Muscle of leg (tissue), 11 donors: Measurements from ENCODE around the gene CPAMD8. TPM values are rescaled to one million over a fixed set of nuclear protein-coding genes. Genes with fewer than 3 reads are reported as not detected.

Experiments
- DNase-seq: peaks from one replicate; pipeline ENCODE4 v3.0.0; 2013
- H3K27ac ChIP-seq: one replicate; pipeline ENCODE4 v1.5.1; 2013; ENCODE audit warnings: mild to moderate bottlenecking, low read length, control low read depth
- H3K27me3 ChIP-seq: one replicate; pipeline ENCODE4 v1.6.1; 2013; ENCODE audit warnings: low read length; ENCODE audit not compliant: control insufficient read depth, insufficient read depth
- H3K36me3 ChIP-seq: one replicate; pipeline ENCODE4 v1.6.1; 2013; ENCODE audit warnings: low read length; ENCODE audit not compliant: control insufficient read depth, insufficient read depth
- H3K4me1 ChIP-seq: one replicate; pipeline ENCODE4 v1.6.1; 2013; ENCODE audit warnings: low read length; ENCODE audit not compliant: control insufficient read depth, insufficient read depth
- H3K4me3 ChIP-seq: one replicate; pipeline ENCODE4 v1.5.1; 2013; ENCODE audit warnings: low read length, control low read depth
- H3K9me3 ChIP-seq: replicated peaks from 2 replicates; pipeline ENCODE4 v1.6.1; 2013; ENCODE audit warnings: low read depth, low read length; ENCODE audit not compliant: control insufficient read depth
- WGBS: methylation state at CpG from one replicate; pipeline ENCODE4 v1.1.5; 2013; ENCODE audit warnings: missing lambda C conversion rate; ENCODE audit not compliant: insufficient coverage; 5-methylcytosine and 5-hydroxymethylcytosine counted together
- polyA plus RNA-seq, 8 donors: library from polyadenylated mRNA; unstranded; fragments of 120-200 nt; gene quantifications; one replicate each; pipeline versions ENCODE4 v1.2.1 to v1.2.3, GENCODE V29; 2013; ENCODE audit warnings: inconsistent platforms in 1 of 8, low replicate concordance in 1 of 8; ENCODE audit not compliant: insufficient read length in 8 of 8, insufficient read depth in 1 of 8
- total RNA-seq: library from RNA; stranded (reverse); fragments of 120-200 nt; gene quantifications from one replicate; pipeline ENCODE4 v1.2.4, GENCODE V29; 2013

Gene CPAMD8
- total and polyA plus RNA-seq, 9 donors: 2.2 to 10.1 (median 5.2) TPM

DNA sequence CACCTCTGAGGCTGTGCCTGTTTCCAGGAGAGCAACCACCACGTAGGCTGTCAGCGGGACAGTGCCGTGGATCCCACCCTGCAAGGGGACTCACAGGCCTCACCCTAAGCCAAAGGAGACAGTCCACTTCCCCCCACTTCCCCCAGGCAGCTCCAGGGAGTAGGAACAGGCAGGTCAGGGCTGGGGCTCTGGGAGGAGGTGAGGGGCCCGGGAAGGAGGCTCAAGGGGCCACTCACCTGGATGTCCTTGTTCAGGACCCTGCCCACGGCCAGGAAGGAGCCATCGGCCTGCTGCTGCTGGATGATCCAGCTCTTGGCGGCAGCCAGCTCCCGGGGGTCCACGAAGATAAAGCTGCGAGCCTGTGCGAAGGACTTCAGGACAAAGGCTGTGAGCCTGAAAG, 112.2 kb downstream of the CPAMD8 start:
- DNase-seq: no peak
- WGBS: 90% methylated on average over 8 of the region's 11 CpGs
- H3K9me3 ChIP-seq: peaks cover 31% of the 10 kb centered on the region
- no peaks in the 10 kb centered on the region for H3K36me3 ChIP-seq
- no peaks in the 10 kb centered on the region for H3K4me1 ChIP-seq
- H3K27ac ChIP-seq: no peak overlapping the region
- no peaks in the 10 kb centered on the region for H3K27me3 ChIP-seq
- H3K4me3 ChIP-seq: no peak overlapping the region

DNA sequence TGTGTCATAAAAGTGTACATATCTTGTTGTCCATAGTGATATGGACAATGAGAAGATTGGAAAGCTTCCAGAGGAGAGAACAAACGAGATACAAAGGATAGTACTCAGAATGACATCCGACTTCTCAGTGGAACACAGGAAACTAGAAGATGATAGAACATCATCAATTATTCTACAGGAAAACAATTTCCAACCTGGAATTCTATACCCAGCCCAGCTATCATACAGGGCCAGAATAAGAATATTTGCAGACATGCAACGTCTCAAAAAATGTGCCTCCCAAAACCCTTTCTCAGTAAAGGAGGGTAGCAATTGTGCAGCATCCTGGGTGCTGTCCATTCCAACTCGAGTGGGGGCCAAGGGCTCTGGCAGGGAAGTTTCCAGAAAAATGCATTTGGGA, 113.8 kb downstream of the CPAMD8 start:
- Histone ChIP-seq H3K27ac (no peak overlapping the region), H3K27me3 (no peaks in the 10 kb centered on the region), H3K9me3 (peaks cover 30% of the 10 kb centered on the region), H3K4me1 (no peaks in the 10 kb centered on the region), H3K36me3 (no peaks in the 10 kb centered on the region), H3K4me3 (no peak overlapping the region)
- DNase-seq: no peak
- 60% methylated on average over 1 of the region's 4 CpGs for WGBS

DNA sequence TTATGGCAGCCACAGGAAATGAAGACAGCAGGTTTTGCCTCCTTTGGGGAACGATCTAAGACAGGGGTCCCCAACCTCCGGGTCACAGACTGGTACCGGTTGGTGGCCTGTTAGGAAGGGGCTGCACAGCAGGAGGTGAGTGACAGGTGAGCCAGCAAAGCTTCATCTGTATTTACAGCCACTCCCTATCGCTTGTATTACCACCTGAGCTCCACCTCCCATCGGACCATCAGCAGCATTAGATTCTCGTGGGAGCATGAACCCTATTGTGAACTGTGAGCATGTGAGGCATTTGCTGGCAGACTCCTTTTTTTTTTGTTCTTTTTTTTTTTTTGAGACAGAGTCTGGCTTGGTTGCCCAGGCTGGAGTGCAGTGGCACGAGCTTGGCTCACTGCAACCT, 115.6 kb downstream of the CPAMD8 start:
- H3K27me3 ChIP-seq: no peaks in the 10 kb centered on the region
- no peaks in the 10 kb centered on the region for H3K4me1 ChIP-seq
- no peaks in the 10 kb centered on the region for H3K36me3 ChIP-seq
- peaks cover 30% of the 10 kb centered on the region for H3K9me3 ChIP-seq
- WGBS: no CpG with 5 or more reads among the region's 7 CpGs
- no peak for DNase-seq
- no peak overlapping the region for H3K27ac ChIP-seq
- H3K4me3 ChIP-seq: no peak overlapping the region

DNA sequence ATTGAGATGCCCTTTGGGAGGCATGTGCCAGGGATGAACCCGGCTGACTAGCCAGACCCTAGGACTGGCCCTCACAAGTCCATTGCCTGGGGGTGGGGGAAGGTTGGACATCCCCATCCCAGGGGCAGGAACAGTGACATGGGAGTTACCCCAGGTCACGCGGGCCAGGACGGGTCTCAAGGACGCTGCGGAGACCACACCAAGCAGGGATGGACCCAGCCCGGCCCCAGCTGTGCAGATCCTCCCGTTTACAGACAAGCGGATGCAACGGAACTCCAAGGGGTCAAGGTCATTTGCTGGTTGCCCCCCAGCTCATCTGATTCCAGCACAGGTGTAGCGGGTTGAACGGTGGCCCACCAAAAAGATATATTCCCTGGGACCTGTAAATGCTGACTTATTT, 117.9 kb downstream of the CPAMD8 start:
- Histone ChIP-seq H3K4me3 (no peak overlapping the region), H3K4me1 (no peaks in the 10 kb centered on the region), H3K36me3 (no peaks in the 10 kb centered on the region), H3K9me3 (peaks cover 16% of the 10 kb centered on the region), H3K27me3 (no peaks in the 10 kb centered on the region), H3K27ac (no peak overlapping the region)
- DNase-seq: no peak
- 94% methylated on average over 12 of the region's 12 CpGs for WGBS

DNA sequence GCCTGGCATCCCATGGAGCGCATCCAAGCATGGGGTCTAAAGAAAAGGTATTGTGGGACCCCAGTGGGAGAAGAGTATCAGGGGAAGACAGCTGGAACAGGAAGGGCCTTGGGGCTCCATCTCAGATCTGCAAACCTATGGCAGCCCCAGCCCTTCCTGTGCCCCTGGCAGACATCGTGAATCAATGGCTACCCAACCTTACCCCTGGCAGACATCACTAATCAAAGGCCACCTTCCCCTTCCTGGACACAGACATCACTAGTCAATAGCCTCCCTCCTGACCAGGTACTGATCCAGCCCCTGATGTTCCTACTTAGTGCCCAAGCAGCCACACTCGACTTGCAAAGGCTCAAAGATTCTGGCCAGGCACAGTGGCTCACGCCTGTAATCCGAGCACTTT, 122.0 kb downstream of the CPAMD8 start:
- Histone ChIP-seq H3K27me3 (no peaks in the 10 kb centered on the region), H3K4me1 (no peaks in the 10 kb centered on the region), H3K9me3 (no peaks in the 10 kb centered on the region), H3K4me3 (no peak overlapping the region), H3K27ac (no peak overlapping the region), H3K36me3 (no peaks in the 10 kb centered on the region)
- 91% methylated on average over 2 of the region's 5 CpGs for WGBS
- no peak for DNase-seq

DNA sequence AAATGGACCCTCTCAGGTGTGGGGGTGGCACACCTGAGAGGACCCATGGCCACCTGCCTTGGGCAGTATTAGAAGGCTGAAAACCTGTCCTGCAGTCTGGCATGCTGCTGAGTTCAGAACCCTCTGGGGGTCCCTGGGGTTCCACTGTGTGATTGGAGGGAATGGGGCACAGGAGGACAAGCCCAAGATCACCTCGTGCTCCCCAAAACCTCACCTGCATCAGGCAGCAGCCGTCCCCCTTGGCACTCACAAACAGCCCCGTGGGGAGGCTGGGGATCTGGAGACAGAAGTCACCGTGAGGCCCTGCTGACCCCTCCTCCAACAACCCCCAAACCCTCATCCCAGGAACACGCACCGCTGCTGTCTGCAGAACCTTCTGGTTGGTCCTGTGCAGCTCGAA, 123.3 kb downstream of the CPAMD8 start:
- Histone ChIP-seq H3K4me3 (no peak overlapping the region), H3K9me3 (no peaks in the 10 kb centered on the region), H3K27me3 (no peaks in the 10 kb centered on the region), H3K36me3 (no peaks in the 10 kb centered on the region), H3K27ac (no peak overlapping the region), H3K4me1 (no peaks in the 10 kb centered on the region)
- 97% methylated on average over 4 of the region's 7 CpGs for WGBS
- no peak for DNase-seq

DNA sequence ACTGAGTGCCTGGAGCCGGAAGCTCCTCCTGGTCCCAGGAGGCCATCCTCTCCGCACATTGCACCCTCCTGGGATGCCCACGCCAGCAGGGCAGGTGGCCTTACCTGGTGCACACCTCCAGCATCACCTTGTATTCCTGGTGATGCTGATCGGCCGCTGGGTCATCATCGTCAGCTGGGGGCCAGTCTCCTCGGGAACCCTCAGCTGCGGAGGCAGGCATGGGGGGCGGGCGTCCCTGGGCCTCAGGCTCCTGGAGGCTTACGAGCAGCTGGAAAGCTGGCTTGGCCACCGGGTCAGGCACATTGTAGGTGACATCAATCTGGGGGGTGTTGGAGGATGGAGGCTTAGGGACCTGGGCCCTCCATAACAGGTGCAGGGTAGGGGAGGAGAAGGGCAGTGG, 124.1 kb downstream of the CPAMD8 start:
- Histone ChIP-seq H3K27ac (no peak overlapping the region), H3K4me1 (no peaks in the 10 kb centered on the region), H3K9me3 (no peaks in the 10 kb centered on the region), H3K36me3 (no peaks in the 10 kb centered on the region), H3K4me3 (no peak overlapping the region), H3K27me3 (no peaks in the 10 kb centered on the region)
- DNase-seq: no peak
- WGBS: 87% methylated on average over 12 of the region's 12 CpGs

DNA sequence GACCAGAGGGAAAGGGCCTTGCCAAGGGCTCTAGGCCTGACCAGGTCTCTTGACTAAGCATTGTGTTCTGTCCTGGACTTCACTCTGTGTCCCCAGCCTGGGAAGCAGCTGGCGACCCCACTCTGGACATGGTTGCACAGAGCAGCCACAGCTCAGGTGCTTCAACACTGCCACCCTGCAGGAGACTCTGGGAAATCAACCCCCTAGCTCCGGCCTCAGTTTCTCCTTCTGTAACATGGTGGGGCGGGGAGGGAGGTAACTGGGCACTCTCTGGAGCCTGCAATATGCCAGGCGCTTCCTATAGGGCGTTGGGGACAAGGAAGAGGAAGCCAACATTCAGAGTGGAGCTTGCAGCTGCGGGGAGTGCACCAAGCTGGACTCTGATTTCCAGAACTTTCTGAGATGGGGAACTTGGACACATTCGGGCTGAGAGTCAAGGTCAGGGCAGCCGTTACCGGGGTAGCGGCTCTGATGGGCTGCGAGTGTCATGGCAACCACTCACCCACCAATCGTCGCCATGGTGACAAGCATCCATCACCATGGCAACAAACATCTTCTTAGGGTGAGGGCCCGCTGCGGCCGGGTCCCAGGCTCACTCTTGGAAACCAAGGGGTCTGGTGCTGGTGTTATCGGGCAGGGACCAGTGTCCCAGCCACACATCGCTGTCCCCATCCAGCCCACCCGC, 125.0 kb downstream of the CPAMD8 start:
- Histone ChIP-seq H3K9me3 (no peaks in the 10 kb centered on the region), H3K4me1 (peaks cover 1% of the 10 kb centered on the region), H3K36me3 (no peaks in the 10 kb centered on the region), H3K27ac (no peak overlapping the region), H3K27me3 (peaks cover under 1% of the 10 kb centered on the region), H3K4me3 (no peak overlapping the region)
- WGBS: 89% methylated on average over 18 of the region's 19 CpGs
- no peak for DNase-seq

DNA sequence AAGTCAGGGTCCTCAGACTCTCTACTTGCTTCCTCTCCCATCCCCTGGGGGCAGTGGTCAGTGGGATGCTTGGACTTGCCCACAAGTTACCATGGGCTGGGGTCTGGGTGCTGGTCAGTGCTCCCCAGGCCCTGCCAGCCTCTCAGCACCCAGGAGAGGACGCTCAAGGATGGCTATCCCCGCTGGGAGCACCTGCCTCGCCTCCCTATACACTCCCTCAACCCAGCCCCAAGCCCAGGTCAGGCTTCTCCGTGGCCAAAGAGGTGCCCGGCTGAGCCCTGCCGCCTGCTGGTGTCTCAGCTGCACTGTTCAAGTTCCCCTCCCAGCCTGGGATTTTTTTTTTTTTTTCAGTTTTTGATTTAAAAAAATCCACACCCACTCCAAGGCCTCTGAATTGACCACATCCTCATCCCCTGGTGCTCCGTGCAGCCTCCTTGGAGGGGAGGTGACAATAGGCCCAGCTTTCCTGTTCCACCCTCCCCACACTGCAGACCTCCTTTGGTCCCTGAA, 127.0 kb downstream of the CPAMD8 start:
- DNase-seq: no peak

DNA sequence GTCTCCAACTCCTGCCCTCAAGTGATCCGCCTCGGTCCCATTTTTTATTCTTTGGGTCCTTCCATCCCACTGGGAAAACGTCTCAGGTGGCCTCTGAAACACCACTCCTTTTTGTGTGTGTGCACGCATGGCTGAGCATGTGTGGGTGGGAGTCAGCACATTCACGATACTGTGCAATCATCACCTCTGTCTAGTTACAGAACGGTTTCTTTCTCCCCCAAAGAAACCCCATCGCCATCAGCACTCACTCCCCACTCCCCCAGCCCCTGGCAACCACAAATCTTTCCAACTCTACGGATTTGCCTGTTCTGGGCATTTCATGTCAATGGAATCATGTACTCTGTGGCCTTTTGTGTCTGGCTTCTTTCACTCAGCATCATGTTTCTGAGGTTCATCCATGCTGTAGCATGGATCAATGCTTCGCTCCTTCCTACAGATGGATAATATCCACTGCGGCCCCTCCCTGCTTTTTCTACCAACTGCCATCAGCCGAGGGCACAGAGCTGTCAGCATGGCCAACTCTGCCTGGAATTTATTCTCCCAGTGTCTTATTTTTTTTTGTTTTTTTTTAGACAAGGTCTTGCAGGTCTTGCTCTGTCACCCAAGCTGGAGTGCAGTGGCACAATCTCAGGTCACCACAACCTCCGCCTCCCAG, 128.1 kb downstream of the CPAMD8 start:
- 97% methylated on average over 8 of the region's 12 CpGs for WGBS
- DNase-seq: no peak
- Histone ChIP-seq H3K4me3 (no peak overlapping the region), H3K9me3 (no peaks in the 10 kb centered on the region), H3K27me3 (peaks cover 12% of the 10 kb centered on the region), H3K36me3 (no peaks in the 10 kb centered on the region), H3K27ac (no peak overlapping the region), H3K4me1 (peaks cover 17% of the 10 kb centered on the region)

More for the DNA sequence above, 127.0 kb downstream of the CPAMD8 start:
- Histone ChIP-seq H3K36me3 (no peaks in the 10 kb centered on the region), H3K9me3 (no peaks in the 10 kb centered on the region), H3K27me3 (peaks cover 9% of the 10 kb centered on the region), H3K4me1 (peaks cover 10% of the 10 kb centered on the region), H3K4me3 (no peak overlapping the region), H3K27ac (no peak overlapping the region)
- WGBS: 34% methylated on average over 4 of the region's 7 CpGs
